CD4-positive, alpha-beta T cell treated with Interleukin-6 for 4 hours (primary cell): ENCODE data around the gene ASMTL.
"Not testable (repeated sequence)": the region's sequence is repeated elsewhere in the genome, so short reads cannot be mapped to it uniquely, and the experiment has no call there.

Experiments used
- DNase-seq: peaks from one replicate; pipeline ENCODE4 v3.0.0-alpha.2; 2020; ENCODE audit warnings: mixed read lengths

ASMTL gene, protein sequence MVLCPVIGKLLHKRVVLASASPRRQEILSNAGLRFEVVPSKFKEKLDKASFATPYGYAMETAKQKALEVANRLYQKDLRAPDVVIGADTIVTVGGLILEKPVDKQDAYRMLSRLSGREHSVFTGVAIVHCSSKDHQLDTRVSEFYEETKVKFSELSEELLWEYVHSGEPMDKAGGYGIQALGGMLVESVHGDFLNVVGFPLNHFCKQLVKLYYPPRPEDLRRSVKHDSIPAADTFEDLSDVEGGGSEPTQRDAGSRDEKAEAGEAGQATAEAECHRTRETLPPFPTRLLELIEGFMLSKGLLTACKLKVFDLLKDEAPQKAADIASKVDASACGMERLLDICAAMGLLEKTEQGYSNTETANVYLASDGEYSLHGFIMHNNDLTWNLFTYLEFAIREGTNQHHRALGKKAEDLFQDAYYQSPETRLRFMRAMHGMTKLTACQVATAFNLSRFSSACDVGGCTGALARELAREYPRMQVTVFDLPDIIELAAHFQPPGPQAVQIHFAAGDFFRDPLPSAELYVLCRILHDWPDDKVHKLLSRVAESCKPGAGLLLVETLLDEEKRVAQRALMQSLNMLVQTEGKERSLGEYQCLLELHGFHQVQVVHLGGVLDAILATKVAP

DNA sequence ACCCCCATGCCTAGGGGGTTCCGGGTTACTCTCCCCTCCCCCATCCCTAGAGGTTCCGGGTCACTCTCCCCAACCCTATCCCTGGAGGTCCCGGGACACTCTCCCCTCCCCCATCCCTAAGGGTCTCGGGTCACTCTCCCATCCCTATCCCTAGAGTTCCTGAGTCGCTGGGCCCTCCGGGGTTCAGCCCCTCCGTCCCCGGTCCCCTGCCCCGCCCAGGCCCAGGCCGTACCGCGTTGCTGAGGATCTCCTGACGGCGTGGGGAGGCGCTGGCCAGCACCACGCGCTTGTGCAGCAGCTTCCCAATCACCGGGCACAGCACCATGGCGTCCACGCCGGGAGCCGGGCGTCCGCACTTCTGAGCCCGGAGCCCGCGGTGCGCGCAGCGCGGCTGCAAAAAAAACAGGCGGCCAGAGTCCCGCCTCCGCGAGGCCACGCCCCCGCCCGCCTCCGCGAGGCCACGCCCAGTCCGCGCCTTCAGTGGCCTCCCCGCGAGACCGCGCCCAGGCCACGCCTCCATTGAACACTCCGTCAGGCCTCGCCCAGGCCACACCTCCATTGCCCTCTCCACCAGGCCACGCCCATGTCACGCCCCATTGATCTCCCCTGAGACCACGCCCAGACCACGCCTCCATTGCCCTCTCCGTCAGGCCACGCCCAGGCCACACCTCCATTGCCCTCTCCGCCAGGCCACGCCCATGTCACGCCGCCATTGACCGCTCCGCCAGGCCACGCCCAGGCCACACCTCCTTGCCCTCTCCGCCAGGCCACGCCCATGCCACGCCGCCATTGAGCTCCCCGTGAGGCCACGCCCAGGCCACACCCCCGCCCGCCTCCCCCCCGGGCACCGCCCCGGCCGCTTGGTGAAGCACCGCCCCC, at the start of gene ASMTL:
Gene ASMTL (minus strand): TSS at position 394 of the 879 bp plus-strand sequence. CDS start 69 bp downstream, at position 325.
- DNase-seq: peak; percentile 100

DNA sequence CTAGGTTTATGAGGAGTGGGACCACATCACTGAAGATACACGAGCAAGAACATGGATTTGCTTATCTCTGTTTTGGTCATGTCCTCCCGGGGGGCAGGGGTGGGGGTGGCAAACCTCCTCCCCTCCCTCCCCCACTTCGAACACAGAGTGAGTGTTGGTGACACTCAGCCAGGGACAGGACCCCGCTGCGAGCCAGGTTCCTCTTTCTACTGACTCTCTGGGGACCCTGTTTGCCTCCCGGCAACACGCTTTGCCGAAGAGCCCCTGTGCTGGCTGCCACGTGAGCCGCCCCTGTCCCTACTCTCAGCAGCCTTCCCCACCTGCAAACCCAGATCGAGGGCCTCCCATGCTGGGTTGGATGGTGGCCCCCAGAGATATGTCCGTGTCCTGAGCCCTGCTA, 49.5 kb upstream of the ASMTL start:
- no peak for DNase-seq

DNA sequence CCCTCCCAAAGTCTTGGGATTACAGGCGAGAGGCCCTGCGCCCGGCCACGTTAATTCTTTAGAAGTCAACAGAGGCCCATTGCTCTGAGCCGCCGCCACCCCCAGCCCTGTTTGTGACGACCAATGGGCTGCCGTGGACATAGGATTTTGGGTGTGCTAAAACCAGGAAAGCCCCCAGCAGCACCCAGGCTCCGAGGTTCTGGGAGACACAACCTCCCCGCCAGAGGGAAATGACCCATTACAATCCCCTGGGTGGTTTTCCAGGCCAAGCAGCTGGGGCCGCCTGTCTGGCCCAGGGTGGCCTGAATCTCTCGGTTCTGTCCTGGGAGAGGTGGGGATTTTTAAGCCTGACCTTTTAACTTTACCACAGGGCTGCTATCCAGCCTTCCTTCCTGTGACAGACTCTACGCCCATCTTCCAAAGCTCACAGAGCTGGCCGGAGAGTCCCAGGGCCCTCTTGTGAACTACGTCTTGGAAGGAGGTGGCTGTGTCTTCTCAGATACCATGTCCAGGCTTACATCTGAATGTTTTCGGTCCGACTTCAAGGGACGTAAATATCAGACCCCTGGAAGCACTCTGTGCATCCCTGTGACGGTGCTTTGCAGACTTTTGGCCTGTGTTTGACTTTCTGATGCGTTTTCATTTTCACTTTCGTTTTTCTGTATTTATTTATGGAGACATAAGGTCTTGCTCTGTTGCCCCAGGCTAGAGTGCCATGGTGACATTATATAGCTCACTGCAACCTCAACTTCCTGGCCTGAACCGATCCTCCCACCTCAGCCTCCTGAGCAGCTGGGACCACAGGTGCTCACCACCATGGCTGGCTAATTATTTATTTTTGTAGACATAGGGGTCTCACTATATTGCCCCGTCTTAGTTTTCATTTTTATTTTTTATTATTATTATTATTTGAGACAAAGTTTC, 48.3 kb upstream of the ASMTL start:
- peak; percentile 33 for DNase-seq

DNA sequence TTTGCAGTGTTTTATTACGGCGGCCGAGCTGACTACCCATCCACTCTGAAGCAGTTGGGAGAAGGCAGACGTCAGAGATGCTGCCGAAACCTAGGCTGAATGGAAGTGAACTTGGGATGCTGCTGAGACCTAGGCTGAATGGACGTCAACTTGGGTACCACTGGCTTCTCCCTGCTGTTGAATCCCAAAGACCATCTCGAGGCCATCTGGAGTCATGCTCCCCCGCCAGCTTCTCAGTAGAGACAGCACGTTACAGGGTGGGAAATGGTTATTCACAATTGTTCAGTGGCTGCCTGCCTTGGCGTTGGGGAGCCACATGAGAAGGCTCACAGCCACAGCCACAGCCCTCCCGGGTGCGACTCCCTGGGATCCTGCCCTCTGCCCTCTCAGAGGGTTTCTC, 43.4 kb upstream of the ASMTL start:
- no peak for DNase-seq

DNA sequence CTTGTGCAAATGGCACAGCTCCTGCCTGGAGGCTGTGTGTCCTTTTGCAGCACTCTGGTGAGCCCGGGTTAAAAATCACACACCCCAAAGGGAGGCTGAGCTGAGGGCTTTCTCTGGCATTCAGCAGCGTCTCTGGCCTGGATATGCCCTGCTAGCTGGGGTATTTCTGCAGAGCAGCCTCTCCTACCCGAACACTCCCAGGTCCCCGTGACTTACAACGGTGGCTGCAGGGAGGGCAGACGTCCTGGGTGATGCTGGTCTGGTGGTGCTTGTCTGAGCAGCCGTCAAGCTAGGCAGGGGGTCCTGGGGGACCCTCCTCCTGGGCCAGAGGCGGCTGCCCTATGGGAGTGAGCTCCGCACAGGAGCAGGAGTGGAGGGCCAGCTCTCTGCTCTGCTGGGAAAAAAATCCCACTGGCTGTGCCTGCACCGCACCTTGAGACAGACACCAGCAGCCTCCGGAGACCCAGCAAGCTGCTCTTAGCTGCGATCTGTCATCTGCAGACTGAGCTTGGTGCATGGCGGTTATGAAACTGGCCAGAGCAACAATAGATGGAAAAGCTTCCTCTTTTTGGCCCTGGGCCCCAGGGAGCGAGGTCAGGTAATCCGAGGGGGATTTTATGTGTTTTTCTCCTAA, 41.3 kb upstream of the ASMTL start:
- DNase-seq: no peak

DNA sequence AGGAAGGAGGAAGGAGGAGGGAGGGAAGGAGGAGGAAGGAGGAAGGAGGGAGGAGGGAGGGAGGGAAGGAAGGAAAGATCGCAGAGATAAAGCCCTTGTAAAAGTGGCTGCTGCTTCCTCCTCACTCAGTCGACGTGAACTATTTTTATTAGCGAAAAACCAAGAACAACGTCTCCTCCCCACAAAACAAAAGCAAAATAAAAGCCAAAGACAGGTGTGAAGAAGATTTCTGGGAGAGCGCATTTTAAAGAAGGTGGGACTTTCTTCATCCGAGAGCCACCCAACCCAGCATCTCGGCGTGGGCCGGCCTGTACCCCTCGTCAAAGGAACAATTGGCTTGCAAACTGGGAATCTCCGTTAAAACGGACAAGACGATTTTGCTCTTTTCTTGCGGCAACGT, 40.7 kb upstream of the ASMTL start:
- no peak for DNase-seq

DNA sequence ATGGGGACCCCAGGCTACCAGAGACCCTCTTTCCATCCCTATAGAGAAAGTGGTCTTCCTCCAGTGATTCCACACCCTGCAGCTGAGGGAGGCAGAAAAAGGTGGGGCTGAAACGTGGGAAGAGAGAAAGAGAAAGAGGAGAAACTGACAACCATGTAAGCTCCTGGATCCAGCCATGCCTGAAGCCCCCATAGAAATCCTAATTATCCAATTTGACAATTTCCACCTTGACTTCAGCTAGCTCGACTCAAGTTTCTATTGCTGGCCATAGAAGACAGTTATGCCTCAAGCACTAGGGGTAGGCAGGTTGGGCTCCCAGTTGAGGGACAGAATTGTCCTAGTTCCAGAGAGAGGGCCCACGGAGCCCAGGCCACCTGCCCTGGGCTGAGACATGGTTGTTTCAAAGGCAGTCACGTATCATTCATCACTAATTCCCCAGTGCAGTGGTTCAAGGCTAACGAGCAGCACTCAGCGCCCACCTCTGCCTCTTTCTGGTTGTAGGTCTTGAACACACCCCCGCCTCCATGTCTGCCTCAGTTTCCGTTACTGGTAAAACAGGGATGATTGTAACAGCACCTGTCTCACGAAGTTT, 39.8 kb upstream of the ASMTL start:
- no peak for DNase-seq

DNA sequence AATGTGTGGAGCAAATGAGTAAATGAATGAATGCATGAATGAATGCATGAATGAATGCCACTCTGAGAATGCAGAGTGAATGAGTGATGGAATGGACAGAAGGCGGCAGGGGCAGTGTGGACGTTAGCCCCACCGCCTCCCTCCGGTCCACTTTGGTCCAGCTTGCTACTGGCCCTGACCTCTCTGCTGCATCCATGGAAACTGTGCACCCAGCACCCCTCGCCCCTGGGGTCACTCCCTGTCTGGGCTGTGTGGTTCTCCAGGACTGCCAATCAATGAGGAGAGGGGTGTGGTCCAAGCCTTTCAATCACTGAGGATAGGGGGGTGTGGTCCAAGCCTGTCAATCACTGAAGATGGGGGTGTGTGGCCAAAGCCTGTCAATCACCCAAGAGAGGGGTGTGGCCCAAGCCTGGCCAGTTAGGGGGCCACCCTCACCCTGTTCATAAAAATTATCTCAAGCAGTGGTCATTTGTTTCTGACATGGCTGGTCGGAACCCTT, 39.2 kb upstream of the ASMTL start:
- peak; percentile 48 for DNase-seq

DNA sequence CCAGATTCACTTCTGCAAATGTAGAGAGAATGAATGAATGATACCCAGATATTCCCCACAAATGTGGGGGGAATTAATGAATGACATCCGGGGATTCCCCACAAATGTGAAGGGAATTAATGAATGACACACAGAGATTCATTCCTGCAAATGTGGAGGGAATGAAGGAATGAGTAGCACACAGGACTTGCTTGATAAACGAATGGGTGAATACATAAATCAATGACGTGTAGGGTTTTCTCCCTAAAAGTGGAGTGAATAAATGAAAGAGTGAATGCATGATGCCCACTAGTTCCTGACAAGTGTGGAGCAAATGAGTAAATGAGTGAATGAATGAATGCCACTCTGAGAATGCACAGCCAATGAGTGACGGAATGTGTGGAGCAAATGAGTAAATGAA, 38.5 kb upstream of the ASMTL start:
- not testable (repeated sequence) for DNase-seq

DNA sequence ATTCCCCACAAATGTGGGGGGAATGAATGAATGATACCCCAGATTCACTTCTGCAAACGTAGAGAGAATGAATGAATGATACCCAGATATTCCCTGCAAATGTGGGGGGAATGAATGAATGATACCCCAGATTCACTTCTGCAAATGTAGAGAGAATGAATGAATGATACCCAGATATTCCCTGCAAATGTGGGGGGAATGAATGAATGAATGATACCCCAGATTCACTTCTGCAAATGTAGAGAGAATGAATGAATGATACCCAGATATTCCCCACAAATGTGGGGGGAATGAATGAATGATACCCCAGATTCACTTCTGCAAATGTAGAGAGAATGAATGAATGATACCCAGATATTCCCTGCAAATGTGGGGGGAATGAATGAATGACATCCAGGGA, 38.0 kb upstream of the ASMTL start:
- DNase-seq: not testable (repeated sequence)

DNA sequence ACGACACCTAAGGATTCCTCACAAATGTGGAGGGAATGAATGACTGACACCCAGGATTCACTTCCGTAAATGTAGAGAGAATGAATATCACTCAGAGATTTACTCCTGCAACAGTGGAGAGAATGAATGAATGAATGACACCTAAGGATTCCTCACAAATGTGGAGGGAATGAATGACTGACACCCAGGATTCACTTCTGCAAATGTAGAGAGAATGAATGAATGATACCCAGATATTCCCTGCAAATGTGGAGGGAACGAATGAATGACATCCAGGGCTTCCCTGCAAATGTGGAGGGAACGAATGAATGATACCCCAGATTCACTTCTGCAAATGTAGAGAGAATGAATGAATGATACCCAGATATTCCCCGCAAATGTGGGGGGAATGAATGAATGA, 36.6 kb upstream of the ASMTL start:
- DNase-seq: not testable (repeated sequence)

DNA sequence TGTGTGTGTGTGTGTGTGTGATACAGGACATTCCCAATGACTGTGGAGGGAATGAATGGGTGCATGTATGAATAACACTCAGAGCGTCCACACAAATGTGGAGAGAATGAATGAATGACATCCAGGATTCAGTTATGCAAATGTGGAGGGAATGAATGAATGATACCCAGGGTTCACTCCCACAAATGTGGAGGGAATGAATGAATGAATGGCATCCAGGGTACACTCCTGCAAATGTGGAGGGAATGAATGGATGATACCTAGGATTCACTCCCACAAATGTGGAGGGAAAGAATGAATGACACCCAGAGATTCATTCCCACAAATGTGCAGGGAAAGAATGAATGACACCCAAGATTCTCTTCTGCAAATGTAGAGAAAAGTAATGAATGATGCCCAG, 36.0 kb upstream of the ASMTL start:
- no peak for DNase-seq

DNA sequence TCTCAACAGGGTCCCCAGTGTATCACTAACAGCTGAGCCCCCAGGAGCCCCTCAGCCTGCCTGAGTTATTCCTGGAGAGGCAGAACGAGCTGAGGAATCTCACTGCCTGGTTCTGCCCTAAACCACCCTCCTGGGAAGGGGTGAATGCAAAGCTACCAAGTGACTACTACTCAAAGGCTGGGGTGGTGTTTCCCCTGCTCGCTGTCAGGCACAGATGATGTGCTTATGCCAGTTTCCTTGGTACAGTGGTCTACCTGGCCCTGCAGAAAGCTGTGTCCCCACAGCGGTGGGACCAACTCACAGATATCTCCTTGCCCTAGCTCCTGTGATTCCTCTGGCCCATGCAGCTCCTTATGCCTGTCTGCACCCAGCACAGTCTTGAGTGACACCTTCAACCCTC, 35.4 kb upstream of the ASMTL start:
- no peak for DNase-seq

DNA sequence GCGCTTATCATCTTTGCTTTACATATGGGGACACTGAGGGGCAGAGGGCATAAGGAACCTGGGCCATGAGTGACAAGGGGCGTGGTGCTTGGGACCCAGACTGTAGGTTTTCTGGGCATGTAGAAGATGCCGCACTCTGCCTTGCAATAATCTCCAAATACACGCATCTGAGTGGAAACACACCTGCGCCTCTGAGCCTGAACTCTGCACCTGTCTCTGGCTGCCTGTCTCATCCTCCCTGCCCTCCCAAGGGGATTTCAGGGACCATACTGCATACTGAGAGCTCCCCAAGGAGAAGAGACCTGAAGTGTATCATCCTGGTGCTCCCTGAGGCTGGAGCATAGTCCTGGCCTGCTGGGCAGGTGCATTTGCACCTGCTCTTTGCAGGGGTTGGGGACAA, 34.7 kb upstream of the ASMTL start:
- no peak for DNase-seq

DNA sequence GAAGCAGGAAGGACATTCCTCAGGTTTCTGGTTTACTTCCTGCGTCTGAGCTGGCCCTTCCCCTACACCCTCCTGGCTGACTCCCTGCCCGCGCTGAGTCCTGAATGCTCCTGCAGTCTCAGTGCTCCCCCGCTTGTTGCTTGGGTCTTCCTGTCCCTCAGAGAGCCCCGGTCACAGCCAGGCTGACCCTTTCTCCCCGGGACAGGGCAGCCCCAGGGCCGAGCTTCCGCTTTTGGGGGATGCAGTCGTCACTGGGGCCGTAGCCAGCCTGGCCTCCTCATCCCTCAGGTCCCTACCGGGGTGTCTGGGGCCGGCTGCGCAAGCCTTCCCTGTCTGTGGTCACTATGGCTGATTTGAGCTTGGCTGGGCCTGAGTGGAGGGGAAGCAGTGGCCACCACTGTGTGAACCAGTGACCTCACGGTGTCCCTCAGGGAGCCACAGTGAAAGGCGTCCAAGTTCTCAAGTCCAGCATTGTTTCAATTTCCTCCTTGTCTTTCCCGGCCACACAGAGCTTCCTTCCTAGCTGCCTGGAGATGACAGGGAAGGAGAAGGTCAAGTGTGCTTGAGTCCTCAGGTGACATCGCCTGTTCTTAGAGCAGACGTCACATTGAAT, 34.1 kb upstream of the ASMTL start:
- DNase-seq: no peak

DNA sequence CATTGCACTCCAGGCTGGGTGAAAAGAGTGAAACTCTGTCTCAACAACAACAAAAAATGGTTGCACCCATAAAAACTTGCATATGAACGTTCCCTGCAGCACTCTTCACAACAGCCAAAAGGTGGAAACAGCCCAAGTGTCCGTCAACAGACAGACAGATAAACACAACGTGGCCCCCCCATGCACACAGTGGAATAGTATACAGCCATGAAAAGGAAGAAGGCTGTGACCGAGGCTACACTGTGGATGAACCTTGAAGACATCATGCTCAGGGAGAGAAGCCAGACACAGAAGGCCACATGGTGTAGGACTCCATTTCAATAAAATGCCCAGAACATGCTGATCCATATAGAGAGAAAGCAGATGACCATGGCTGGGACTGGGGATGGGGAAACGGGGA, 33.5 kb upstream of the ASMTL start:
- no peak for DNase-seq

DNA sequence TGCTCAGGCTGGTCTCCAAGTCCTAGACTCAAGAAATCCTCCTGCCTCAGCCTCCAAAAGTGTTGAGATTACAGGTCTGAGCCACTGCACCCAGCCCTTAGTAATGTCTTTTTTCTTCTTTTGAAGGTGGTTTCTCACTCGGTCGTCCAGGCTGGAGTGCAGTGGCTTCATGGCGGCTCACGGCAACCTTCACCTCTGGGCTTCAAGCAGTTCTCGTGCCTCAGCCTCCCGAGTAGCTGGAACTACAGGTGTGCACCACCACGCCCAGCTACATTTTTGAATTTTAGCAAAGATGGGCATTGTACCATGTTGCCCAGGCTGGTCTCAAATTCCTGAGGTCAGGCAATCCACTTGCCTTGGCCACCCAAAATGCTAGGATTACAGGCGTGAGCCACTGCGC, 32.3 kb upstream of the ASMTL start:
- DNase-seq: no peak

DNA sequence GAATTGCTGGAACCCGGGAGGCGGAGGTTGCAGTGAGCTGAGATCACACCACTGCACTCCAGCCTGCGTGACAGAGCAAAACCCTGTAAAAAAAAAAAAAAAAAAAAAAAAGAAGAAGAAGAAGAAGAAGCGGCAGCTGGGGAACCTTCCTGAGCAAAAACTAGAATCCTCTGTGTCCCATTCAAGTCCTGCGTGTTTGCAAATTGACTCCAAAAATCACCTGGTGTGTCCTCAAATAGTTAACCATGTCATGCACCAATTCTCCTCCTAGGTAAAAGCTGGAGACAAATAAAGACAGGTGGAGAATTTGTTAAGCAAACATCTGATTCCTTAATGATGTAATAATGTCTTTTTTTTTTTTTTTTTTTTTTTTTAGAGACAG, 31.9 kb upstream of the ASMTL start:
- no peak for DNase-seq

DNA sequence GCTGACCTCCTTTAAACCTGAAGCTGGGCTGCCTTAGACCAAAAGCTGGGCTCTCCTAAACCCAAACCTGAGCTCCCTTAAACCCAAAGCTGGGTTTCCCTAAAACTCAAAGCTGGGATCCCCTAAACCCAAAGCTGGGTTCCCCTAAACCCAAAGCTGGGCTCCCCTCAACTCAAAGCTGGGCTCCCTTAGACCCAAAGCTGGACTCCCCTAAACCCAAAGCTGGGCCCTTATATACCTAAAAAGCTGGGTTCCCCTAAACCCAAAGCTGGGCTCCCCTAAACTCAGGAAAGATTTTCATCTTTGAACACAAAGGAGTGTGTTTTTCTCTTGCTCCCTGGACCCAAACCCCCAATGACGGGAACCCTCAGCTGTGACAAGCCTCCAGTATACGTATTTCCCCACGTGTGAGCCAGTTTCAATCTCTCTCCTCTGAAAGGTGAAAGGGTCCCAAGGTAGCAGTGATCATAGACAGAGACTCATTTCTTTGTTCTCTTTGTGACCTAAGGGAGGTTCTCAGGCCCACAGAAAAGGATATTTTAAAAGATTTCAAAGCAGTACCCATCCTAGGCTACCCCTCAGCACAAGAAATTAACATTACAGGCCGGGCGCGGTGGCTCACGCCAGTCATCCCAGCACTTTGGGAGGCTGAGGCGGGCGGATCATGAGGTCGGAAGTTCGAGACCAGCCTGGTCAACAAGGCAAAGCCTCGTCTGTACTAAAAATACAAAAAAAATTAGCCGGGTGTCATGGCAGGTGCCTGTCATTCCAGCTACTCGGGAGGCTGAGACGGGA, 31.3 kb upstream of the ASMTL start:
- no peak for DNase-seq

DNA sequence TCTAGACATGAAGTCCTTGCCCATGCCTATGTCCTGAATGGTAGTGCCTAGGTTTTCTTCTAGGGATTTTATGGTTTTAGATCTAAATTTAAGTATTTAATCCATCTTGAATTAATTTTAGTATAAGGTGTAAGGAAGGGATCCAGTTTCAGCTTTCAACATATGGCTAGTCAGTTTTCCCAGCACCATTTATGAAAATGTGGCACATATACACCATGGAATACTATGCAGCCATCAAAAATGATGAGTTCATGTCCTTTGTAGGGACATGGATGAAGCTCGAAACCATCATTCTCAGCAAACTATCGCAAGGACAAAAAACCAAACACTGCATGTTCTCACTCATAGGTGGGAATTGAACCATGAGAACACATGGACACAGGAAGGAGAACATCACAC, 29.8 kb upstream of the ASMTL start:
- not testable (repeated sequence) for DNase-seq
